Mesenchymal stem cell (in vitro differentiated cells and primary cell): ENCODE measurements around the gene NSDHL.

Source experiments
- DNase-seq: peaks from one replicate; pipeline ENCODE4 v3.0.0-alpha.2; 2013
- H2AFZ ChIP-seq: one replicate; pipeline ENCODE4 v1.6.1; 2013; ENCODE audit warnings: low read depth, mild to moderate bottlenecking, control low read depth, inconsistent platforms, low read length, moderate library complexity
- H2AK5ac ChIP-seq: 2 replicates; pipeline ENCODE4 v1.6.1; 2013; ENCODE audit warnings: low read length, moderate library complexity, mild to moderate bottlenecking, inconsistent platforms; ENCODE audit not compliant: severe bottlenecking
- H2BK120ac ChIP-seq: one replicate; pipeline ENCODE4 v1.6.1; 2013; ENCODE audit warnings: low read depth, mild to moderate bottlenecking, inconsistent platforms, low read length, moderate library complexity
- H2BK12ac ChIP-seq, 2 experiments: one replicate each; pipeline ENCODE4 v1.6.1; 2013; ENCODE audit warnings: inconsistent platforms in 2 of 2, low read length in 2 of 2, mild to moderate bottlenecking in 2 of 2, moderate library complexity in 2 of 2, control low read depth in 1 of 2
- H2BK15ac ChIP-seq: one replicate; pipeline ENCODE4 v1.6.1; 2013; ENCODE audit warnings: mild to moderate bottlenecking, low read depth, inconsistent platforms; ENCODE audit not compliant: poor library complexity, severe bottlenecking
- H2BK5ac ChIP-seq: 2 replicates; pipeline ENCODE4 v1.6.1; 2013; ENCODE audit warnings: low read depth, mild to moderate bottlenecking, low read length, control low read depth, inconsistent platforms; ENCODE audit not compliant: poor library complexity, severe bottlenecking
- H3K14ac ChIP-seq, 2 experiments: one replicate each; pipeline ENCODE4 v1.6.1; 2013; ENCODE audit warnings: inconsistent platforms in 2 of 2, low read length in 2 of 2, control low read depth in 1 of 2, mild to moderate bottlenecking in 1 of 2, moderate library complexity in 1 of 2
- H3K18ac ChIP-seq, 2 experiments: one replicate each; pipeline ENCODE4 v1.6.1; 2013; ENCODE audit warnings: inconsistent platforms in 2 of 2, low read length in 2 of 2, control low read depth in 1 of 2, low read depth in 1 of 2, mild to moderate bottlenecking in 1 of 2
- H3K23ac ChIP-seq, 2 experiments: one replicate each; pipeline ENCODE4 v1.6.1; 2013; ENCODE audit warnings: inconsistent platforms in 2 of 2, low read length in 2 of 2, mild to moderate bottlenecking in 2 of 2, moderate library complexity in 2 of 2, control low read depth in 1 of 2
- H3K27ac ChIP-seq: 2 replicates; pipeline ENCODE4 v1.5.1; 2013; ENCODE audit warnings: mild to moderate bottlenecking, moderate library complexity, low read length, control low read depth, inconsistent platforms; ENCODE audit not compliant: poor library complexity, severe bottlenecking
- H3K27me3 ChIP-seq, 2 experiments: 2 replicates each; pipeline versions ENCODE4 v1.6.1 to v1.7.0; 2013; ENCODE audit warnings: low read length in 2 of 2, mild to moderate bottlenecking in 2 of 2, moderate library complexity in 2 of 2, control low read depth in 1 of 2, inconsistent platforms in 1 of 2; ENCODE audit not compliant: control insufficient read depth in 1 of 2, insufficient read depth in 1 of 2
- H3K36me3 ChIP-seq, 2 experiments: 2 replicates each; pipeline versions ENCODE4 v1.6.1 to v1.7.0; 2013; ENCODE audit warnings: low read length in 2 of 2, control low read depth in 1 of 2, inconsistent platforms in 1 of 2, low read depth in 1 of 2, mild to moderate bottlenecking in 1 of 2; ENCODE audit not compliant: insufficient read depth in 2 of 2, control insufficient read depth in 1 of 2
- H3K4ac ChIP-seq, 2 experiments: one replicate each; pipeline ENCODE4 v1.6.1; 2013; ENCODE audit warnings: inconsistent platforms in 2 of 2, low read length in 2 of 2, mild to moderate bottlenecking in 2 of 2, moderate library complexity in 2 of 2, control low read depth in 1 of 2, low read depth in 1 of 2
- H3K4me1 ChIP-seq: 2 replicates; pipeline ENCODE4 v1.6.1; 2013; ENCODE audit warnings: low read depth, low read length, control low read depth; ENCODE audit not compliant: control insufficient read depth, insufficient read depth
- H3K4me2 ChIP-seq: 2 replicates; pipeline ENCODE4 v1.6.1; 2013; ENCODE audit warnings: low read length, mild to moderate bottlenecking, inconsistent platforms; ENCODE audit not compliant: poor library complexity, severe bottlenecking
- H3K4me3 ChIP-seq, 2 experiments: 2 replicates each; pipeline versions ENCODE4 v1.5.1 to v1.7.0; 2013; ENCODE audit warnings: low read length in 2 of 2, mild to moderate bottlenecking in 2 of 2, control low read depth in 1 of 2, low read depth in 1 of 2; ENCODE audit not compliant: insufficient read depth in 1 of 2
- H3K79me1 ChIP-seq: replicated peaks from 2 replicates; pipeline ENCODE4 v1.6.1; 2013; ENCODE audit warnings: mild to moderate bottlenecking, control low read depth, low read length, inconsistent platforms; ENCODE audit not compliant: poor library complexity, severe bottlenecking
- H3K9ac ChIP-seq: 2 replicates; pipeline ENCODE4 v1.7.0; 2013; ENCODE audit warnings: mild to moderate bottlenecking, low read length, moderate library complexity
- H3K9me3 ChIP-seq: 2 replicates; pipeline ENCODE4 v1.7.0; 2013; ENCODE audit warnings: mild to moderate bottlenecking, low read length; ENCODE audit not compliant: control insufficient read depth
- H4K8ac ChIP-seq: one replicate; pipeline ENCODE4 v1.6.1; 2013; ENCODE audit warnings: inconsistent platforms, mild to moderate bottlenecking, low read length, moderate library complexity
- H4K91ac ChIP-seq: one replicate; pipeline ENCODE4 v1.6.1; 2013; ENCODE audit warnings: mild to moderate bottlenecking, low read length, inconsistent platforms
- WGBS: methylation state at CpG from one replicate; pipeline ENCODE4 v1.1.7; 2013; ENCODE audit warnings: mixed read lengths; 5-methylcytosine and 5-hydroxymethylcytosine counted together

NSDHL gene

DNA sequence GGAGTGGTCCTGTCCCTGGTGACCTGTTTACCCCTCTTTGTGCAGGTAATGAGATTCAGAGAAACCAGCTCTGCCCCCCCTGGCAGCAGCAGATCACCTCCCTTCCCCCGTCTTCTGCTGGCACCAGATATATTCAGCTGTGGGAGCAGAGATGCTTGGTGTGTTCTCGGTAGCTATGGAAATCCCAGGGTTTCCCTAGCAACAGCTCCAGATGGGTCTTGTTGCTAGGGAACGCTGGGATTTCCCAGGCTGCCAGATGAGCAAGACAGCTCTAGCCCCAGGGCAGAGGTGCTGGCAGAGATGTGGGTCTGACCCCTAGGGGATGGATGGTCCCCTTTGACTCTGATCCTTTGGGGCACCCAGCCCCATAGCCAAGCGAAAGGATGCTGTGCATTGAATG is 20.5 kb upstream of the NSDHL start:
- no peak overlapping the region for H3K4me3 ChIP-seq
- no peak overlapping the region for H2BK12ac ChIP-seq
- H3K27me3 ChIP-seq: peaks cover 0 to 59% of the 10 kb centered on the region in 2 experiments
- H3K9me3 ChIP-seq: no peaks in the 10 kb centered on the region
- DNase-seq: no peak
- no peak overlapping the region for H4K91ac ChIP-seq
- no peak overlapping the region for H3K18ac ChIP-seq
- H3K4me2 ChIP-seq: no peak overlapping the region
- no peak overlapping the region for H3K4ac ChIP-seq
- no peak overlapping the region for H2AK5ac ChIP-seq
- H3K27ac ChIP-seq: no peak overlapping the region
- H3K4me1 ChIP-seq: no peaks in the 10 kb centered on the region
- H3K23ac ChIP-seq: no peak overlapping the region
- 54% methylated on average over 3 of the region's 4 CpGs for WGBS
- H2AFZ ChIP-seq: no peak overlapping the region
- no peak overlapping the region for H3K9ac ChIP-seq
- H3K14ac ChIP-seq: no peak overlapping the region
- no peak overlapping the region for H4K8ac ChIP-seq
- no peaks in the 10 kb centered on the region for H3K36me3 ChIP-seq
- no peak overlapping the region for H2BK120ac ChIP-seq
- H2BK5ac ChIP-seq: no peak overlapping the region
- H3K79me1 ChIP-seq: no peaks in the 10 kb centered on the region
- H2BK15ac ChIP-seq: no peak overlapping the region

GRCh38 chrX:152813206-152813605 is 17.7 kb upstream of the NSDHL start:
- H2BK120ac ChIP-seq: no peak overlapping the region
- WGBS: 21% methylated on average over 4 of the region's 5 CpGs

DNA sequence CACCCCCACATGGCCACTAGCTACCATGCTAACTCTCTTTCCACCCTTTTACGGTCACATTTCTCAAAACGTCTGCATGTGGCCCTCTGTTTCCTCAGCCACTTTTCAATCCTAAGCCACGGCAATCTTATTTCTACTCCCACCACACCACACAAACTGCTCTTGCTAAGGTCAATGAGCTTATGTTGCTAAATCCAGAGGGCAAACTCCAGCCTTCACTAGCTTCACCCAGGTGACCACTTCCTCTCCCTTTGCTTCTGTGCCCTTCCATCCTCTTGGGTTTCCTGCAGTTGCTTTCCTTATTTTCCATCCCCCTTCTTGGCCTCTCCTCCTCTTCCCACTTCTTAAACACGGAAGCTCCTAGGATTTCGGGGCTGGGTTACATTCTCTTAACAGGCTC is 16.8 kb upstream of the NSDHL start:
- Histone ChIP-seq H2BK5ac (no peak overlapping the region), H2AK5ac (no peak overlapping the region), H2BK15ac (no peak overlapping the region), H2AFZ (no peak overlapping the region), H3K9me3 (no peaks in the 10 kb centered on the region), H4K91ac (no peak overlapping the region), H2BK12ac (no peak overlapping the region), H3K4me1 (no peaks in the 10 kb centered on the region), H3K4me2 (no peak overlapping the region), H3K27me3 (peaks cover 0 to 44% of the 10 kb centered on the region in 2 experiments), H3K18ac (no peak overlapping the region), H3K36me3 (no peaks in the 10 kb centered on the region), H3K4ac (no peak overlapping the region), H3K79me1 (no peaks in the 10 kb centered on the region), H2BK120ac (no peak overlapping the region), H3K23ac (no peak overlapping the region), H3K9ac (no peak overlapping the region), H3K14ac (no peak overlapping the region), H3K4me3 (no peak overlapping the region), H3K27ac (no peak overlapping the region), H4K8ac (no peak overlapping the region)
- no peak for DNase-seq
- 82% methylated on average over 5 of the region's 5 CpGs for WGBS

More at GRCh38 chrX:152813206-152813605, 17.7 kb upstream of the NSDHL start:
- Histone ChIP-seq H3K4me3 (no peak overlapping the region), H3K27ac (no peak overlapping the region), H2BK5ac (no peak overlapping the region), H2BK12ac (no peak overlapping the region), H3K27me3 (peaks cover 0 to 47% of the 10 kb centered on the region in 2 experiments), H2BK15ac (no peak overlapping the region), H3K79me1 (no peaks in the 10 kb centered on the region), H2AFZ (no peak overlapping the region), H3K4ac (no peak overlapping the region), H3K23ac (no peak overlapping the region), H3K36me3 (no peaks in the 10 kb centered on the region), H4K91ac (no peak overlapping the region), H4K8ac (no peak overlapping the region), H3K9me3 (no peaks in the 10 kb centered on the region), H3K4me1 (no peaks in the 10 kb centered on the region), H3K18ac (no peak overlapping the region), H3K14ac (no peak overlapping the region), H3K4me2 (no peak overlapping the region), H2AK5ac (no peak overlapping the region), H3K9ac (no peak overlapping the region)
- DNase-seq: no peak

- H4K91ac ChIP-seq: no peak overlapping the region
- no peak overlapping the region for H4K8ac ChIP-seq
- no peak overlapping the region for H3K14ac ChIP-seq
Observed at GRCh38 chrX:152817078-152817764, 13.6 kb upstream of the NSDHL start.

More at GRCh38 chrX:152817078-152817764, 13.6 kb upstream of the NSDHL start:
- Histone ChIP-seq H2AK5ac (no peak overlapping the region), H3K79me1 (no peaks in the 10 kb centered on the region), H2BK12ac (no peak overlapping the region), H3K18ac (no peak overlapping the region), H3K23ac (no peak overlapping the region), H3K4me1 (no peaks in the 10 kb centered on the region), H3K9me3 (no peaks in the 10 kb centered on the region), H3K27me3 (peaks cover 3 to 38% of the 10 kb centered on the region in 2 experiments), H3K27ac (no peak overlapping the region), H3K4me3 (no peak overlapping the region), H2BK5ac (no peak overlapping the region), H2BK15ac (no peak overlapping the region), H2BK120ac (no peak overlapping the region), H3K4ac (no peak overlapping the region), H3K4me2 (no peak overlapping the region), H3K36me3 (no peaks in the 10 kb centered on the region), H3K9ac (no peak overlapping the region), H2AFZ (no peak overlapping the region)
- peak; percentile 37 for DNase-seq
- 51% methylated on average over 3 of the region's 6 CpGs for WGBS
